OCI-LY1 (cell line): Measurements from ENCODE around the gene TM4SF18.

Experiments used
- EZH2 ChIP-seq: fragments of 200-600 bp; sonication (generic), shearing (Covaris generic); IDR thresholded peaks from 2 replicates; pipeline ENCODE4 v1.8.0; 2017; ENCODE audit warnings: borderline replicate concordance, mixed run types, mild to moderate bottlenecking, antibody characterized with exemption, low read length, moderate library complexity, mixed read lengths
- TF ChIP-seq, protein P1 (sequence below): fragments of 200-600 bp; sonication (generic), shearing (Covaris generic); IDR thresholded peaks from 2 replicates; pipeline ENCODE4 v1.5.1; 2017; ENCODE audit warnings: mild to moderate bottlenecking, antibody characterized with exemption, low read length, moderate library complexity, mixed read lengths

- TF ChIP-seq, protein P1, sequence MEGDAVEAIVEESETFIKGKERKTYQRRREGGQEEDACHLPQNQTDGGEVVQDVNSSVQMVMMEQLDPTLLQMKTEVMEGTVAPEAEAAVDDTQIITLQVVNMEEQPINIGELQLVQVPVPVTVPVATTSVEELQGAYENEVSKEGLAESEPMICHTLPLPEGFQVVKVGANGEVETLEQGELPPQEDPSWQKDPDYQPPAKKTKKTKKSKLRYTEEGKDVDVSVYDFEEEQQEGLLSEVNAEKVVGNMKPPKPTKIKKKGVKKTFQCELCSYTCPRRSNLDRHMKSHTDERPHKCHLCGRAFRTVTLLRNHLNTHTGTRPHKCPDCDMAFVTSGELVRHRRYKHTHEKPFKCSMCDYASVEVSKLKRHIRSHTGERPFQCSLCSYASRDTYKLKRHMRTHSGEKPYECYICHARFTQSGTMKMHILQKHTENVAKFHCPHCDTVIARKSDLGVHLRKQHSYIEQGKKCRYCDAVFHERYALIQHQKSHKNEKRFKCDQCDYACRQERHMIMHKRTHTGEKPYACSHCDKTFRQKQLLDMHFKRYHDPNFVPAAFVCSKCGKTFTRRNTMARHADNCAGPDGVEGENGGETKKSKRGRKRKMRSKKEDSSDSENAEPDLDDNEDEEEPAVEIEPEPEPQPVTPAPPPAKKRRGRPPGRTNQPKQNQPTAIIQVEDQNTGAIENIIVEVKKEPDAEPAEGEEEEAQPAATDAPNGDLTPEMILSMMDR = no peak
- no peak for TF ChIP-seq EZH2
These were observed 41.0 kb upstream of the TM4SF18 start for GRCh38 chr3:149374391-149374790.
